Measurements from ENCODE around the gene FAF1. TPM values are rescaled to one million over a fixed set of nuclear protein-coding genes. Genes with fewer than 3 reads are reported as not detected.

FAF1 gene
- polyA plus RNA-seq, 1 of the 3 experiments (the other 2 are of a cell fraction), result 8.7 TPM

GRCh38 chr1:50412813-50413476 is 547.1 kb downstream of the FAF1 start:
- H3F3A ChIP-seq (replicated peaks; ENCODE audit: insufficient read depth), result peaks cover 2% of the 10 kb centered on the region
- H3K4me2 ChIP-seq, result no peak overlapping the region
- no peak overlapping the region for H3K27ac ChIP-seq (ENCODE audit: low read depth in 2 of 2, low read length in 1 of 2)
- no peak overlapping the region for H3K9ac ChIP-seq
- H3K9me3 ChIP-seq, result no peaks in the 10 kb centered on the region
- ChIA-PET CTCF (interaction anchor here (3.5 kb wide), 1 partner anchor 11 kb away, joined by 17 read pairs; the partner anchor contains the start of gene DMRTA2), POLR2A (no interaction called here)
- no peaks in the 10 kb centered on the region for H3K36me3 ChIP-seq (replicated peaks in 1 of 2; ENCODE audit: control insufficient read depth in 1 of 2, insufficient read depth in 2 of 2, low read length in 1 of 2)
- H3K4me1 ChIP-seq (ENCODE audit: control insufficient read depth in 1 of 2, insufficient read depth in 2 of 2, low read depth in 1 of 2, low read length in 1 of 2), result peaks cover 0 to 3% of the 10 kb centered on the region in 2 experiments; a peak in 1 of 4 replicates
- 69% methylated on average over 1 of the region's 1 CpG for WGBS (ENCODE audit: low lambda C conversion rate)
- no peak overlapping the region for H3K4me3 ChIP-seq (ENCODE audit: low read depth in 2 of 2, low read length in 1 of 2)
- no peaks in the 10 kb centered on the region for H4K20me1 ChIP-seq (ENCODE audit: insufficient read depth)
- TF ChIP-seq MAX (IDR thresholded peaks at IDR 0.05; ENCODE audit: low read depth) (no peak), RAD21 (IDR thresholded peaks at IDR 0.05; ENCODE audit: low read length) (no peak), TAF1 (IDR thresholded peaks at IDR 0.05; ENCODE audit: borderline replicate concordance, low read depth, low read length) (no peak)
- no peak for DNase-seq
- H3K9me2 ChIP-seq, result no peaks in the 10 kb centered on the region
- no peak overlapping the region for H2AFZ ChIP-seq (ENCODE audit: low read depth)
- H3K79me2 ChIP-seq (ENCODE audit: insufficient read depth), result no peaks in the 10 kb centered on the region
- H3K27me3 ChIP-seq (ENCODE audit: insufficient read depth), result peaks cover 55% of the 10 kb centered on the region

GRCh38 chr1:50405814-50406213 is 554.3 kb downstream of the FAF1 start:
- H3K36me3 ChIP-seq (replicated peaks in 1 of 2; ENCODE audit: control insufficient read depth in 1 of 2, insufficient read depth in 2 of 2, low read length in 1 of 2), result no peaks in the 10 kb centered on the region
- no peak for DNase-seq
- no peaks in the 10 kb centered on the region for H3K27me3 ChIP-seq (ENCODE audit: insufficient read depth)
- no peak overlapping the region for H2AFZ ChIP-seq (ENCODE audit: low read depth)
- H3K9ac ChIP-seq, result no peak overlapping the region
- POLR2A ChIA-PET, result no interaction called here
- no peak overlapping the region for H3K4me3 ChIP-seq (ENCODE audit: low read depth in 2 of 2, low read length in 1 of 2)
- CTCF ChIA-PET, result no interaction called here
- H3K9me2 ChIP-seq, result no peaks in the 10 kb centered on the region
- H3K4me2 ChIP-seq, result no peak overlapping the region
- no peaks in the 10 kb centered on the region for H3K4me1 ChIP-seq (ENCODE audit: control insufficient read depth in 1 of 2, insufficient read depth in 2 of 2, low read depth in 1 of 2, low read length in 1 of 2)
- H3K9me3 ChIP-seq, result no peaks in the 10 kb centered on the region
- no peaks in the 10 kb centered on the region for H3K79me2 ChIP-seq (ENCODE audit: insufficient read depth)
- H3K27ac ChIP-seq (ENCODE audit: low read depth in 2 of 2, low read length in 1 of 2), result no peak overlapping the region
- no peak for TF ChIP-seq YY1 (IDR thresholded peaks at IDR 0.05; ENCODE audit: low read depth)
- no peaks in the 10 kb centered on the region for H4K20me1 ChIP-seq (ENCODE audit: insufficient read depth)
- no peaks in the 10 kb centered on the region for H3F3A ChIP-seq (replicated peaks; ENCODE audit: insufficient read depth)
- WGBS (ENCODE audit: low lambda C conversion rate), result 43% methylated on average over 4 of the region's 4 CpGs

- no peak overlapping the region for H3K27ac ChIP-seq (ENCODE audit: low read depth in 2 of 2, low read length in 1 of 2)
- WGBS (ENCODE audit: low lambda C conversion rate), result 5% methylated on average over 2 of the region's 2 CpGs
- no peaks in the 10 kb centered on the region for H3K9me3 ChIP-seq
- H3K9ac ChIP-seq, result no peak overlapping the region
- H2AFZ ChIP-seq (ENCODE audit: low read depth), result no peak overlapping the region
- H3K4me1 ChIP-seq (ENCODE audit: control insufficient read depth in 1 of 2, insufficient read depth in 2 of 2, low read depth in 1 of 2, low read length in 1 of 2), result no peaks in the 10 kb centered on the region
- H3K4me2 ChIP-seq, result no peak overlapping the region
- H4K20me1 ChIP-seq (ENCODE audit: insufficient read depth), result no peaks in the 10 kb centered on the region
- H3K79me2 ChIP-seq (ENCODE audit: insufficient read depth), result no peaks in the 10 kb centered on the region
- TF ChIP-seq RAD21 (IDR thresholded peaks at IDR 0.05; ENCODE audit: low read length) (no peak), CHD2 (IDR thresholded peaks at IDR 0.05; ENCODE audit: low read length, partially characterized antibody) (no peak), SMC3 (IDR thresholded peaks at IDR 0.05; ENCODE audit: low read depth, low read length) (no peak), POLR2AphosphoS5 (IDR thresholded peaks at IDR 0.05; ENCODE audit: low read depth, low read length) (no peak), GATA2 (CRISPR knock-in tag; IDR thresholded peaks at IDR 0.05) (no peak), USF1 (IDR thresholded peaks at IDR 0.05; ENCODE audit: borderline replicate concordance, low read depth) (no peak), PBX3 (IDR thresholded peaks at IDR 0.05) (no peak), ZBTB33 (IDR thresholded peaks at IDR 0.05; ENCODE audit: borderline replicate concordance, low read depth) (no peak), EP300 (IDR thresholded peaks at IDR 0.05; ENCODE audit: borderline replicate concordance in 1 of 2, low read depth in 1 of 2, low read length in 1 of 2) (no peak), NRF1 (IDR thresholded peaks at IDR 0.05; ENCODE audit: low read depth, low read length) (no peak), FOXM1 (IDR thresholded peaks at IDR 0.05; ENCODE audit: low read depth) (no peak)
- no peaks in the 10 kb centered on the region for H3K27me3 ChIP-seq (ENCODE audit: insufficient read depth)
- H3K9me2 ChIP-seq, result no peaks in the 10 kb centered on the region
- H3K36me3 ChIP-seq (replicated peaks in 1 of 2; ENCODE audit: control insufficient read depth in 1 of 2, insufficient read depth in 2 of 2, low read length in 1 of 2), result no peaks in the 10 kb centered on the region
- no peak for DNase-seq
- H3K4me3 ChIP-seq (ENCODE audit: low read depth in 2 of 2, low read length in 1 of 2), result no peak overlapping the region
- H3F3A ChIP-seq (replicated peaks; ENCODE audit: insufficient read depth), result no peaks in the 10 kb centered on the region
- ChIA-PET POLR2A (no interaction called here), CTCF (interaction anchor here (0.9 kb wide), 1 partner anchor 26 kb away, joined by 3 read pairs; no protein-coding TSS in a partner anchor)
These were observed 566.4 kb downstream of the FAF1 start for GRCh38 chr1:50393522-50394120.
